ENCODE measurements around the gene TULP3. TPM values are rescaled to one million over a fixed set of nuclear protein-coding genes. Genes with fewer than 3 reads are reported as not detected.

TULP3 gene
- 10 to 100 TPM in 1 of 2 donors, 1 to 10 TPM in 1; 9.3 to 10.2 TPM for total RNA-seq

GRCh38 chr12:2890388-2891239 lies at the start of gene TULP3:
TSS of gene TULP3 (plus strand) at chr12:2890891. CDS start at chr12:2890948, 57 bp downstream.
- peaks cover 11% of the 10 kb centered on the region for H3K4me1 Mint-ChIP-seq
- peaks cover 41% of the 10 kb centered on the region for H3K36me3 Mint-ChIP-seq (ENCODE audit: low read depth)
- no peaks in the 10 kb centered on the region for H3K27me3 Mint-ChIP-seq
- H3K27ac Mint-ChIP-seq: peak within 1 kb of the TSS; percentile 89
- ATAC-seq (replicated peaks): peak; percentile 99
- peak within 1 kb of the TSS; percentile 82 for H3K4me3 Mint-ChIP-seq
- H3K9me3 Mint-ChIP-seq: no peaks in the 10 kb centered on the region

- H3K36me3 Mint-ChIP-seq (ENCODE audit: low read depth): peaks cover 67% of the 10 kb centered on the region
- no peaks in the 10 kb centered on the region for H3K4me1 Mint-ChIP-seq
These were observed 49.5 kb upstream of the TULP3 start for GRCh38 chr12:2841056-2841650.

GRCh38 chr12:2842948-2843347 lies 47.7 kb upstream of the TULP3 start:
- Mint-ChIP-seq H3K9me3 (no peaks in the 10 kb centered on the region), H3K27ac (no peak overlapping the region), H3K36me3 (ENCODE audit: low read depth) (peaks cover 60% of the 10 kb centered on the region), H3K4me3 (no peak overlapping the region), H3K4me1 (no peaks in the 10 kb centered on the region), H3K27me3 (no peaks in the 10 kb centered on the region)
- ATAC-seq (replicated peaks): no peak

More at GRCh38 chr12:2841056-2841650, 49.5 kb upstream of the TULP3 start:
- H3K9me3 Mint-ChIP-seq: no peaks in the 10 kb centered on the region
- no peak overlapping the region for H3K4me3 Mint-ChIP-seq
- no peaks in the 10 kb centered on the region for H3K27me3 Mint-ChIP-seq
- no peak overlapping the region for H3K27ac Mint-ChIP-seq
- no peak for ATAC-seq (replicated peaks)

GRCh38 chr12:2844786-2845185 lies 45.9 kb upstream of the TULP3 start:
- Mint-ChIP-seq H3K9me3 (no peaks in the 10 kb centered on the region), H3K4me1 (no peaks in the 10 kb centered on the region), H3K36me3 (ENCODE audit: low read depth) (peaks cover 48% of the 10 kb centered on the region), H3K4me3 (no peak overlapping the region), H3K27ac (no peak overlapping the region), H3K27me3 (no peaks in the 10 kb centered on the region)
- no peak for ATAC-seq (replicated peaks)

- Mint-ChIP-seq H3K4me1 (no peaks in the 10 kb centered on the region), H3K9me3 (no peaks in the 10 kb centered on the region), H3K4me3 (no peak overlapping the region), H3K36me3 (ENCODE audit: low read depth) (peaks cover 43% of the 10 kb centered on the region), H3K27me3 (no peaks in the 10 kb centered on the region), H3K27ac (no peak overlapping the region)
- ATAC-seq (replicated peaks): no peak
These were observed 45.4 kb upstream of the TULP3 start for GRCh38 chr12:2845280-2845679.

GRCh38 chr12:2851931-2852330 lies 38.8 kb upstream of the TULP3 start:
- Mint-ChIP-seq H3K27me3 (no peaks in the 10 kb centered on the region), H3K4me3 (no peak overlapping the region), H3K27ac (no peak overlapping the region), H3K4me1 (peaks cover 4% of the 10 kb centered on the region), H3K9me3 (no peaks in the 10 kb centered on the region), H3K36me3 (ENCODE audit: low read depth) (peaks cover 12% of the 10 kb centered on the region)
- no peak for ATAC-seq (replicated peaks)

GRCh38 chr12:2853626-2854025 lies 37.1 kb upstream of the TULP3 start:
- Mint-ChIP-seq H3K27me3 (no peaks in the 10 kb centered on the region), H3K36me3 (ENCODE audit: low read depth) (peaks cover 13% of the 10 kb centered on the region), H3K27ac (no peak overlapping the region), H3K4me1 (peaks cover 4% of the 10 kb centered on the region), H3K4me3 (no peak overlapping the region), H3K9me3 (no peaks in the 10 kb centered on the region)
- peak; percentile 82 for ATAC-seq (replicated peaks)

GRCh38 chr12:2854669-2855453 lies 35.8 kb upstream of the TULP3 start:
- ATAC-seq (replicated peaks): no peak
- no peaks in the 10 kb centered on the region for H3K27me3 Mint-ChIP-seq
- no peak overlapping the region for H3K4me3 Mint-ChIP-seq
- peaks cover 24% of the 10 kb centered on the region for H3K36me3 Mint-ChIP-seq (ENCODE audit: low read depth)
- H3K4me1 Mint-ChIP-seq: peaks cover 4% of the 10 kb centered on the region
- H3K27ac Mint-ChIP-seq: no peak overlapping the region
- H3K9me3 Mint-ChIP-seq: no peaks in the 10 kb centered on the region

- peaks cover 4% of the 10 kb centered on the region for H3K4me1 Mint-ChIP-seq
- peaks cover 30% of the 10 kb centered on the region for H3K36me3 Mint-ChIP-seq (ENCODE audit: low read depth)
- no peaks in the 10 kb centered on the region for H3K27me3 Mint-ChIP-seq
- no peaks in the 10 kb centered on the region for H3K9me3 Mint-ChIP-seq
- no peak overlapping the region for H3K4me3 Mint-ChIP-seq
- H3K27ac Mint-ChIP-seq: peak overlapping the region; percentile 49
- no peak for ATAC-seq (replicated peaks)
These were observed 35.1 kb upstream of the TULP3 start for GRCh38 chr12:2855546-2855945.

- H3K27me3 Mint-ChIP-seq: no peaks in the 10 kb centered on the region
- peak overlapping the region; percentile 49 for H3K27ac Mint-ChIP-seq
- H3K4me1 Mint-ChIP-seq: peaks cover 4% of the 10 kb centered on the region
- H3K4me3 Mint-ChIP-seq: no peak overlapping the region
- peaks cover 34% of the 10 kb centered on the region for H3K36me3 Mint-ChIP-seq (ENCODE audit: low read depth)
- no peaks in the 10 kb centered on the region for H3K9me3 Mint-ChIP-seq
- ATAC-seq (replicated peaks): no peak
These were observed 34.6 kb upstream of the TULP3 start for GRCh38 chr12:2856051-2856450.

- H3K27ac Mint-ChIP-seq: peak within 1 kb of the TSS; percentile 49
- ATAC-seq (replicated peaks): peak; percentile 22
- peaks cover 43% of the 10 kb centered on the region for H3K36me3 Mint-ChIP-seq (ENCODE audit: low read depth)
- no peaks in the 10 kb centered on the region for H3K27me3 Mint-ChIP-seq
- H3K4me3 Mint-ChIP-seq: no peak within 1 kb of the TSS
- no peaks in the 10 kb centered on the region for H3K9me3 Mint-ChIP-seq
- H3K4me1 Mint-ChIP-seq: peaks cover 4% of the 10 kb centered on the region
These were observed 33.7 kb upstream of the TULP3 start, which contains the start of gene TEX52 for GRCh38 chr12:2857021-2857431. TSS of gene TEX52 (minus strand) at chr12:2857039. CDS start at chr12:2857026, 13 bp downstream.

GRCh38 chr12:2857576-2857975 lies 33.1 kb upstream of the TULP3 start:
- Mint-ChIP-seq H3K36me3 (ENCODE audit: low read depth) (peaks cover 47% of the 10 kb centered on the region), H3K27ac (no peak overlapping the region), H3K27me3 (no peaks in the 10 kb centered on the region), H3K4me1 (peaks cover 4% of the 10 kb centered on the region), H3K9me3 (no peaks in the 10 kb centered on the region), H3K4me3 (no peak overlapping the region)
- no peak for ATAC-seq (replicated peaks)

- H3K27me3 Mint-ChIP-seq: no peaks in the 10 kb centered on the region
- peaks cover 53% of the 10 kb centered on the region for H3K36me3 Mint-ChIP-seq (ENCODE audit: low read depth)
- peaks cover 4% of the 10 kb centered on the region for H3K4me1 Mint-ChIP-seq
- H3K9me3 Mint-ChIP-seq: no peaks in the 10 kb centered on the region
- no peak for ATAC-seq (replicated peaks)
- no peak overlapping the region for H3K4me3 Mint-ChIP-seq
- H3K27ac Mint-ChIP-seq: peak overlapping the region; percentile 62
These were observed 32.4 kb upstream of the TULP3 start for GRCh38 chr12:2858334-2858733.

- peaks cover 59% of the 10 kb centered on the region for H3K36me3 Mint-ChIP-seq (ENCODE audit: low read depth)
- H3K9me3 Mint-ChIP-seq: no peaks in the 10 kb centered on the region
- no peak for ATAC-seq (replicated peaks)
- H3K4me3 Mint-ChIP-seq: no peak overlapping the region
- H3K27me3 Mint-ChIP-seq: no peaks in the 10 kb centered on the region
- H3K4me1 Mint-ChIP-seq: no peaks in the 10 kb centered on the region
- H3K27ac Mint-ChIP-seq: peak overlapping the region; percentile 62
These were observed 31.7 kb upstream of the TULP3 start for GRCh38 chr12:2858944-2859421.
